Stimulated activated CD4-positive, alpha-beta T cell treated with anti-CD3 and anti-CD28 coated beads, Interleukin-15, amount 100 ng/mL, for 24 hours (primary cell): ENCODE measurements around the gene DOK7.
"Not testable (repeated sequence)": the region's sequence is repeated elsewhere in the genome, so short reads cannot be mapped to it uniquely, and the experiment has no call there.

Experiments
- DNase-seq: peaks from one replicate; pipeline ENCODE4 v3.0.0-alpha.2; 2020

Gene DOK7

DNA sequence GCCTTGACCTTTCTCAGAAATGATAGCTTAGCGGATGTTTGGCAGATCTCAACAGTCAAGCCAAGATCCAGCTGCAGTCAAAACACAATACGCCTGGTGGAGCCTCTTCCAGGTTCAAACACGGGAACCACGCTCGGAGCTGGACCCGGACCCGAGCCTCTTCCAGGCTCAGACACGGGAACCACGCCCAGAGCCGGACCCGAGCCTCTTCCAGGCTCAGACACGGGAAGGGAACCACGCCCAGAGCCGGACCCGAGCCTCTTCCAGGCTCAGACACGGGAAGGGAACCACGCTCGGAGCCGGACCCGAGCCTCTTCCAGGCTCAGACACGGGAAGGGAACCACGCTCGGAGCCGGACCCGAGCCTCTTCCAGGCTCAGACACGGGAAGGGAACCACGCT, 48.5 kb downstream of the DOK7 start:
- DNase-seq = not testable (repeated sequence)

DNA sequence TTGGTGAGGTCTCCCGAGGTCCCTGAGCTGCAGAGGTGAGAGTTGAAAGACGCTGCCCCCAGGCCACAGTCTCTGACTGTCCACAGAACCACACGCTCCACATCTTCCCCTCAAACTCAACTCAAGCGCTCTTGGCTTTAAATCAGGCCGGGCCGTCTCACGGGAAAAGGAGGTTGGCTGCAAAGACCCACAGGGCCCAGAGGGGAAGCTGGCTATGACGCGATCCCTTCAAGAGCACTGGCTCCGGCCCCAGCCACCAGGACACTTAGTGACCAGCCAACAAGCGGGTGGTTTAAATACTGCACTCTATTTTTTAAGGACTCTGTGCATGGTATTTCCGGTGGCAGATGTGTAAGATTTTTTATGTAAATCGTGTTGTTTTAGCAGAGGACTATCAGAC, 49.2 kb downstream of the DOK7 start:
- DNase-seq = no peak

DNA sequence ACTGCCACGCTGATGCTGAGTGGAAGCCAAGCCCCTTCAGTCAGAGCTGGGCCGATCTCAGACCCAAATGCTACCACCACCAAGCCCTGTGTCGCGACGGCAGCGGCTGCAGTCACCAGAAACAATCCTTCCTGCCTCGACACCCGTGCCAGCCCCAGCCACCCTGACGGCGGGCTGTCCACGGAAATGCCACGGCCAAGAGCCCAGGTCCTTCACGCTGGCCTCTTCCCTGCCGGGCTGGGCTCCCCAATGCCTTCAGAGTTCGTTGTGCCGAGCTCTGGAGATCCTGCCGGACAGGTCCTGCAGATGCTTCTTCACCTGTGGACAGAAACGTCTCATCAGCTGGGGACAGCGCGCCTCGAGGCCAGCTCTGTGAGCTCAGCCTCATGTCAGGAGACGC, 49.6 kb downstream of the DOK7 start:
- no peak for DNase-seq

DNA sequence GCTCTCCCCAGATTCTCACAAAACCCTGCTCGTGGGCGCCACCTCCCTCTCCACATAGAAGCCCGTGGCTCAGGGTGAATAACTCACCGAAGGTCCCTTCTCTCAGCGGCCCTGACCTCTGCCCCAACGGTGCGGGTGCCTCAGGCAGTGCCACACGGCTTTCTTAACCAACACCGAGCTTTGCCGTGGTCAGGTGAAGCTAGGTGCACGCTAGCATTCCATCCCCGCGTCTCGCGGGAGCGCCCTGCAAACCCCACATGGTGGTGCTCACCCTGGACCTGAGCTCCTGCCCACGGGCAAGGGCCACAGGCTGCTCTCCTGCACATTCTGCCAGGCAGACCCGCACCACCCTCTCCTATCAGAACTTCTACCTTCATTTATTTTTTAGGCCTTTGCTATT, 50.7 kb downstream of the DOK7 start:
- no peak for DNase-seq

DNA sequence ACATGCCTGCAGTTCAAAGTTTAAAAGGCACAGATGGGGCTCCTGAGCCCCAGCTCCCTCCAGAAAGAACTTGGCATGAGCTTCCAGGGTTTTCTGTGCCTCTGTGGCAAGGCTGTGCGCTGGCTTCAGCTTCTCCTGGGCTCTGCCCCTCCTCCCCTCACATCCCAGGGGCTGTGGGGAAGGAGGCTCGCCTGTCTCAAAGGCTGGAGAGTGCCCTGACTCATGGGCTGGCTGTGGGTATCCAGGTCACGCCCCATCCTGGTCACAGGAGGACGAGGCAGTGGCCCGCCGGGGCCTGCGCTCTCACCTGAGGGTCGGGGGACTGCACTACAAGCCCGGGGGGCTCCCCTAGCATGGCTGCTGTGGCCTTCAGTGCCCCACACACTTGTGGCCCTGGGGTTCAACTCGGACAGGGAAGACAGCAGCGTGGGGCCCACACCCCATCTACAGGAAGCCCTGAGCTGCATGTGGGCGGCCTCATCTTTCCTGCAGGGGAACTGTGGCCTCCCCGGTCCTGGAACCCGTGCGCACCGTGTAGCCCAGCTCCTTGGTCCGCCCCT, 51.2 kb downstream of the DOK7 start:
- no peak for DNase-seq

DNA sequence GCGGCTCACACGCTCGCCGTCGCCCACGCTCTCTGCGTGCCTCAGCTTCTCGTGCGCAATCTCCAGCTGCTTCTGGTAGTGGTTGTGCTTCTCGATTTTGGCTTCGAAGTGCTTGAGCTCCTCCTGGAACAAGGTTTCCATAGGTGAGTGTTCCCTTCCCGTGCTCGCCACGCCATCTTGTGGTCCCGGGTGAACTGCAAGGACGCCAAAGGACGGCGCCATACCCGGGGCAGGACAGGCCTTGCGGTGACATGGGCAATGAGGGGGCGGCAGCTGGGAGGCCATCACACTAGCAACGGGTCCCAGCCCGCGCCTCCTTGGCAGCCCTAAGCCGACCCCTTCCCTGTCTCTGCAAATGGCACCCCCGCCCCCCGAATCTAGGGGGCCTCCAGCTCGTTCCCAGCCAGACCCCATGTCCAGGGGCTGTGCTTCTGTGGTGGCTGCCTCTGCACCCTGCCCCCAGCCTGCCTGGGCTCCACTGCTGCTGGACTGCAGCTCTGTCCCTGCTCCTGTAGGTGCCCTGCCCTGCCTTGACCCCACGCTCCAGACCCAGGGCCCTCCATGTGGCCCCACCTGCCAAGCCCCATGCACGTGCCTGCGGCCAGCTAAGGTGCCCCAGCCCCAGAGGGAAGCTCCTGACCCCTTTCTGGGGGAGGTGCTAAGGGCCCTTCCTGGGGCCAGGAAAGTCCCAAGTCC, 51.8 kb downstream of the DOK7 start:
- no peak for DNase-seq

DNA sequence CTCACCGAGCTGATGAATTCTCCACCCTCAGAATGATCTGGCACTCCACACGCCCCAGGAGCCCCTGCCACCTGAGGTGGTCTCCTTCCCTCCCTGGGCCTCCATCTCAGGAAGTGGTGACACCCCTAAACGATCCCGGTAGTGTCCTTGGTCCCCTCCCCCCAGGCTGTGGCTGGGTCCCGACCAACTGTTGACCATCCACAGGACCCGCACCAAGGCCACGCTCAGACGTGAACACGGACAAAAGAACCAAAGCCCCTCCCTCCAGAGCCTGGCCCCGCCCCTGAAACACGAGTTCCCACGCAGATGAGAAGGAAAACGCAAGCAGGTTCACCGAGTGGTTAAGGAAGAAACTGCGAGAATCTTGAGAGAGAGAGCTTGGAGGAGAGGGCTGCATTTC, 52.5 kb downstream of the DOK7 start:
- no peak for DNase-seq

DNA sequence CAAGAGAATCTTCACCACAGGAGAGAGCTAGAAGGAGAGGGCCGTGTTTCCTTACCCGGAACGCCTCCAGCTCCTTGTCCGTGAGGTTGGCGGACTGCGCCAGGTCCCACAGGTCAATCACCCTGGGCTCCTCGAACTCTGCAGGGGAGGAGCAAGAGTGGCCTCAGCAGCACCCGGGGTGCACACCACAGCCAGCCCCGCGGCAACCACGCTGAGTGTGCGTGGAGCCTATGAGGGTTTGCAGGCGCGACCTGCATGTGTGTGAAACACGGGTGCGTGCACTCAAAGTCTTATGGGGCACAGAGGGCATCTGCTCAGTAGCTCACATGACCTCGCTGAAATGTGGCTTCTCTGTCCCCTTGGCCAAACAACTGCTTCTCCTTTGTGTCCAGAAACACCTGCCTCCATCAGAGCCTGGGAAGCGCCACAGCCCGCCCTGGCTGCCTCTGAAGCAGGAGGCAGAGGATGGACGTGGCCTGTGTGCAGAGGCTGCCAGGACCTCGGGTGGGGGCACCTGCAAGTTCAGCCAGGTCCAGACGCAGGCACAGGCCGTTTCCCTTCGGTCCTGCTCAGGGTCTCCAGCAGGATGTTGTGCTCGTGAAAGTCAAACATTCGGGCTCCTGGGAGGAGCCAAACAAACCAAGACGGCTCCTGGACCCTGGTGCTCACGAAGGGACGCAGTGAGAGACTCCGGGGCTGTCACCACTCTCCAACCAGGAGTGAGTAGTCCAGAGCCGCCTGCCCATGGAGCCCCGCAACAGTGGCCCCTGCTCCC, 53.1 kb downstream of the DOK7 start:
- DNase-seq = no peak

DNA sequence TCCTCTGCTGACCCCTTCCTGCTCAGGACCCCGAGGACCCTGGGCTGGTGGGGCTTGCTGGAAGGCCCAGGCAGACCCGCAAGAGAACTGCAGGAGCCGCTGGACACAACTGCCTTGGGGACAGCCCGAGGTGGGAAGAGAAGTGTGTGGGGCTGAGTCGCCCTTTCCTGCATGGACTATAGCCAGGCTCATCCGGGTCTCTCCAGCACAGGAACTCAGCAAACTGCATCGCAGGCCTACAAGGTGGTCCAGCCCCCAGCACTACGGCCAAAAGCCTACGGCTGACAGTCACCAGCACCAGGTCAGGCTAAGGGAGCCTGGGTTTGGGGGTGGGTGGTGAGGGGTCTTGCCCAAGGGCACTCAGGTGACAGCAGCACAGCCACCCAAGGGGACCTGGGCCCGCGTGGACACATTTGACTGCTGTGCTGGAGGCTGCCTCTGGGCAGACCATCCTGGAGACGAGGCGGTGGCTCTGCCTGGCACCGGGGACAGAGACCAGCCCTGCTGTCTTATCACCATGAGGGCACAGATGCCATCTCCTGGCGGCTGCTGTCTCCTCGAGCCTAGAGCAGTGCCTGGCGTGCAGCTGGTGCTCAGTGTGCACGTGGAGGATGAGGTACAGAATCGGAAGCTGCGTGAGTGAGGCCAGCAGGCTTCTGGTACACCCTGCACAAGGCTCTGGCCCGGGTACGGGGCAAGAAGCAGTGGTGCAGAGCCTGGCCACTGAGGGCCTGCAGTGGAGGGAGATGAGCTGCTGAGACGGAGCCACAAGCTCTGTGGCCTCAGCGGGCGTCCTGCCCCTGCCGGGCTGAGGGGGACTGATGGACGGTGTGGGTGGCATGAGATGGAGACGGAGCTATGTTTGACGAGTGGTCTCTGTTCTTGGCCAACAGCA, 54.0 kb downstream of the DOK7 start:
- DNase-seq = no peak

DNA sequence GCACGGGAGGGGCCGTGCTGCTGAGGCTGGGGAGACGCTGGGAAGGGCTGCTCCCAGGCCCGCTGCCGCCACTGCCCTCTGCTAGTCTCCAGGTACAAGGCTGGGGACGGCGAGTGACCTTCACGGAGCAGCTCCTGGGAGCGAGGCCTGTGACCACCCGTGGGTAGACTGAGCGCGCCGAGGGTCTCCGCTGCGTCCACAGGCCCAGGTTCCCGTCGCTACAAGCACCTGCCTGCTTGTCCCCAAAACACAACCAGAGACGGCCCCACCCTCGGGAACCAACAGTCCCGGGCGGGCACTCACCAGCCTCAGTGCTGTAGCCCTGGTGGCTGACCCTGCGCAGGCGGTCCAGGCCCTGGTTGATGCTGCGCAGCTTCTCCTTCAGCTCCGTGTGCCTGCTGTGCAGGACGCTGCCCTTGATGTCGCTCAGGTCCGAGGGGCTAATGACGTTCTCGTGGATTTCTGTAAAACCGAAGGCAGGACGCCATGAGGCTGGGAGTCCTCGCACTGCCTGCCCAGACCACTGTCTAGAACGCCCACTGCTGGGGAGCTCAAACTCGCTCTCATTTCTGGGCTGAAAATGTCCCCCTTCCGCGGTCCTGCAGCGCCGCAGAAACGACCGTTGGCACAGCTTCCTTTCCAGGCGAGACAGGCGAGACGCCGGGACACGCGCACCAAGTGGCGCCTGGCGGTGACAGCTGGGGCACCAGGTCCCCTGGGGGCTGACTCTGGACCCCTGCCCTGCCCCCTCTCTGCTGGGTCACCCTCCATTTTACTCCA, 54.8 kb downstream of the DOK7 start:
- no peak for DNase-seq

DNA sequence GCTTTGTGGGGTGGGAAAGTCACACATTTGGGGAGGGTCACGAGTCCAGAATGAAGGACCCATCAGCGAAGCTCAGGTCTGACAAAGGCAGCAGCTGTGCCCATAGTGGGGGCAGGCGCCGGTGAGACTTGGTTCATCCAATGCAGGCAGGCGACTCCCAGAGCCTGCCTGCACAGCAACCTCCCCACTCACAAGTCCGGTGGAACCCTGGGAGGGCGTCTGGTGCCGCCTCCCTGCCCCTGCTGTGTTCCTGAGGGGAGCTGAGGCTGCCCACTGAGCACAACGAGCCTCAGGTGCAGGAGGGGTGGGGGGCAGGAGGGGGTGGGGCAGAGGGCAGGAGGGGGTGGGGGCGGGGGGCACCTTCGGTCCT, 55.4 kb downstream of the DOK7 start:
- DNase-seq = no peak

DNA sequence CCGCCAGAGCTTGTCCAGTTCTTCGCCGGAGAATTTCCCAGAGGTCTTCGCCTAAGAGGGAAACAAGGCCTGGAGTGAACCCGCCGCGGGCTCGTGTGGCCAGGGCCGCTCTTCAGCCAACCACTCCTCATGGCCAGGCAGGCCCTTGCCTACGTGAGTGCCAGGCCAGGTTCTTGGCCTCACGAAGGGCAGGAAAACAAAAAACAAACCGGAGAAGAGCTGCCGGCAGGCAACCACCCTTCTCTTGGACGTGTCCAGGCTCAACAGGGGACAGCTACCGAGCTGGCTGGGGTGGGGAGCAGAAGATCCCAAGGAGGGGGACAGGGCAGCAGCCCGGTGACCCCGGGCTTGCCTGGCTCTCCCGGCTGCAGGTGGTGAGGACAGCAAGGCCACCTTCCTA, 55.8 kb downstream of the DOK7 start:
- no peak for DNase-seq

DNA sequence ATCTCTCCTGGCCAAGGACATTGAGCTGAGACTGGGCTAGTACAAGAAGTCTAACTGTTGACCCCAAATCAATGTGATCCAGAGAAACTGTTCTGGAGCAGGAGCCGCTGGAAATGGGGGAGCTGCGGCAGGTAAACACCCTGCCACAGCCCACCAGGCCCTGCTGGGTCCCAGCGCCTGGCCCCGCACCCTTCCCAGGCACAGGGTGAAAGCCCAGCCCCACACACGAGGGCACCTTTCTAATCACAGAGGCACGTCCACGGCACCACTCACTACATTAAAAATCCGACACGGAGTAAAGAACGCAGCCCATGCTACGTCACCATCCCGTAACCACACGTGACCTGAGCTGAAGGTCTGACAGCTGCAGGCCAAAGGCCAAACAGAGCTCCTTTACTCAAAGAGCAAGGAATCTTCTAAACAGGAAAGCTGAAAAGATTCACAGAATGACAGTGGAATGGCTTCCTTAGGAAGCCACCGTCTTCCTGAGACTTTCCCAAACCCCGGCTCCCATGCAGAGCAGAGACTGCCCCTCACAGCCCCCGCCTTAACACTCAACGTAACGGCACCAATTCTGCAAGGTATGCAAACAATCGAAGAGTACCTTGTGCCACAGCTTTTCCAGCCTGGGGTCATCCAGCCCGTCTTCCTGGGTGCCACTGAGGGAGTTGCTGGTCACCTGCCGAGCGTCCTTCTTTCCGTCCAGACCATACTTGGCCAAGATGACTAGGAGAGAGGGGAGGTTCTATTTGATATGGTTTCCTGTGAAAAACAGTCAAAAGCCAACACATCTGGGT, 56.6 kb downstream of the DOK7 start:
- no peak for DNase-seq

DNA sequence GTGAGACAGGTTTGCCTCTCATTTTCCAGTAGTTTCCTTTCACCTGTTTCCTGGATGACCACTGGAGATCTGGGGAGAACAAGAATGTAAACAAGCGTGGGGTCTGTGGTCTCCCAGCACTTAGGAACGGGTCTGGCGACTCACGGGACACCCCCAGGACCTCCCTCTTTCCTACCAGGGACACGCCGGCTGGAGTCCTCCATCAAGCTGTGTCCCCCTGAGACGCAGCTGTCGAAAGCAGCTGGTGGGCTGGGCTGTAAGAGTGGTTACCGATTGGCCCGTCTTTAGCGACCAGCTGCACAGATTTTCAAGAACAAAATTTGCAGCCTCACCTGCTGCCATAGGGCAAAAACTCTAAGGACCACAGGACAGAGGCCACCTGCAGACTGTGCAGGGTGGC, 57.2 kb downstream of the DOK7 start:
- DNase-seq = peak; percentile 1

DNA sequence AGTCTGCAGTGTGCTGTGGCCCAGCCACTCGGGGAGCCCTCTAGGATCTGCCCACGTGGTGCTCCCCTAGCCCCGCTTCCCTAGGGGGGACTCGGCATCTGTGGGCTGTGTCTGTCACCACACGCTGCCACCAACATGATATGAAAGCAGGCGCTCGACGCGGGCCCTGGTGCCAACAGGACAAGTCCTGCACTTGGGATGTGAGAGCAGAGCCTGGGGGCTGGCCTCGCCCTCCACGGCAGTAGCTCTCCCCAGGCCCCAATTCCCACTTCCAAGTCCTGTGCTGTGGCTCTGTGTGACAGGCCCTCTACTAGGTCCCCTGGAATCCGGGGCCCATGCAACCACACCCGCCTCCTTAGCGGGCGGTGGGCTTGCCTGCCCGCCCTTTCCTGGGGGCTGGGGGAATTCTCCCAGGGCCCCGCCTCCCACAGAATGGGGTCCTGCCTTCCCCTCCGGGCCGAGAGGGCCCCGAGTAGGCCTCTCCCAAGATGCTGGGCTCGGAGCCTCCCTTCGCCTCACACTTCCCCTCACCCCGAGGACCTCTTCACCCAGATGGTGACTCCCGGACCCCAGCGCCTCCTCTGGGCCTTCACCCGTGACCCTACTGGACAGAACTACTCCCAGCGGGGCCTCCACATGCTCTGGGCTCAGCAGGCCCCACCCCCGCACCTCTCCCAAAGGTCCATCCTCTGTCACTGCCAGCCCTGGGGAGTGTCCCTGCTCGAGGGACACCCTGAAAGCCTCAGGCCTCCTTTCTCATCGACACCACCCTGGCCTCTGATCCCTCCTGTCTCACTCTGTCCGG, 57.9 kb downstream of the DOK7 start:
- peak; percentile 1 for DNase-seq

DNA sequence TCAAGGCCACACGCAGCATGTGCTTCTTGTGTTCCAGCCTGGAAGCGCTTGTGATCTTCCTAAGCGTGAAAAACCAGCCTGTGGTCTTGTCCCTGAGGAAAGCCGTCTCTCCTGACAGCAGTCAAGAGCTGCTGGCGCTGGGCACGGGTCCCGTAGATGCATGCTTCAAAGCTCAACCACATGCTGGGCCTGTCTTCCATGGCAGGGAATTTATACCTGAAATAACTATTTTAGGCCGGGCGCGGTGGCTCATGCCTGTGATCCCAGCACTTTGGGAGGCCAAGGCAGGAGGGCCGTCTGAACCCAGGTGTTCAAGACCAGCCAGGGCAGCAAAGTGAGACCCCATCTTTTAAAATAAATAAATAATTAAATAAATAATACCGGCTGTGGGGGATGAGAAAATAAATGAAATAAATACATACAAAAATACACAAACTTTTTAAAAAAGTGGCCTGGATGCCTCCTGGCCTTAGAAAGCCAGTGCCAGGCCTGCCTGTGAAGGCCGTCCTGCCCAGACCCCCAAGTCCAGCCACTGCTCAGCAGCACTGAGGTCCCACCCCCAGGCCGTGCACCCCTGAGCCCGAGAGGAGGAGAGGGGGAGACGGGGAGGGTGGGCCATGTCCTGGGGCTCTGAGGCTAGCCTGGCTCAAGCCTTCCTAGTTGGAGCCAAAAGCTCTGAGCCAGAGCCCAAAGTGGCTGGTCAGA, 58.7 kb downstream of the DOK7 start:
- DNase-seq = no peak

DNA sequence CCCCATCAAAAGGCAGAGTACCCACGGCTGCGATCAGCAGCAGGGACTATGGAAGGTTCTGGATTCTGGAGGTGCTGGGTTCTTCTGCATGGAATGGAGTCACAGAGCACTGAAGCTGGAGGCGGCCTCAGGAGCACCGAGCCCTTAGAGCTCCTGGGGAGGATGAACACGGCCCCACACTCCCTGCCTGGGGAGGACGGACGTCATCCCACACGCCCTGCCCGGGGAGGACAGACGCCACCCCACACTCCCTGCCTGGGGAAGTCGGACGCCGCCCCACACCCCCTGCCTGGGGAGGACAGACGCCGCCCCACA, 59.2 kb downstream of the DOK7 start:
- DNase-seq = no peak

DNA sequence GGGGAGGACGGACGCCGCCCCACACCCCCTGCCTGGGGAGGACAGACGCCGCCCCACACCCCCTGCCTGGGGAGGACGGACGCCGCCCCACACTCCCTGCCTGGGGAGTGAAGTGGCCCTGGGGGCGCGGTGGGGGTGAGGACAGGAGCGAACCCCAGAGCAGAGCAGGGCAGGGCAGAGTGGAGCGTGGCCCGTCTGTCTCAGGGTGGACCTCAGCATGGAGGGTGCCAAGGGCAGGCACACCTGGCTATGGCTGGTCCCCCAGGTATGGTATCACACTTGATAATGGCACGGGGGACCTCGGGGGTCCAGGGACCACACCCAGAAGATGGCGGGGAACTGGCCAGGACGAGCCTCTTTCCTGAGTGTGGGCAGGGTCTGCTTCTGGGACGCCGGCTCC, 59.5 kb downstream of the DOK7 start:
- no peak for DNase-seq

DNA sequence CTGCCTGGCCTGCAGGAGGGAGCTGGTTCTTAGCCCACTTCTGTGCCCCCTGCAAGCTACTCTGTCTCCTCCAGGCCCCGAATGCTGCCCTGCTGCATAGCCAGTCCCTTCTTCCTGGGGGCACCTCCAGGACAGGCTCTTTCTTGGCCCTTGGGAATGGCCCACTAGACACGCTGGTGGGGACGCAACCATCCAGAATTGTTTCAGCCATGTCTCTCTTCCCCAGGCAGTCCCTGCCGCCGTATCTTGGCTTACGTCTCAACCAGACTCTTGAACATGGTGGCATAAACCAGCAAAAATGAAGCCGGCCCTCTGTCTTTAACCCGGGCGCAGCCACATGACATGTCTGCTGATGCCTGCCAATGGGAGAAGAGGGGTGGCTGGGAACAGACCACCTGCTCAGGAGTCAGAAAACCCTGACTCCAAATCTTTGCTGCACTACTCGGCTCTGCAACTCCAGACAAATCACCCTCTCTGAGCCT, 60.1 kb downstream of the DOK7 start:
- no peak for DNase-seq

DNA sequence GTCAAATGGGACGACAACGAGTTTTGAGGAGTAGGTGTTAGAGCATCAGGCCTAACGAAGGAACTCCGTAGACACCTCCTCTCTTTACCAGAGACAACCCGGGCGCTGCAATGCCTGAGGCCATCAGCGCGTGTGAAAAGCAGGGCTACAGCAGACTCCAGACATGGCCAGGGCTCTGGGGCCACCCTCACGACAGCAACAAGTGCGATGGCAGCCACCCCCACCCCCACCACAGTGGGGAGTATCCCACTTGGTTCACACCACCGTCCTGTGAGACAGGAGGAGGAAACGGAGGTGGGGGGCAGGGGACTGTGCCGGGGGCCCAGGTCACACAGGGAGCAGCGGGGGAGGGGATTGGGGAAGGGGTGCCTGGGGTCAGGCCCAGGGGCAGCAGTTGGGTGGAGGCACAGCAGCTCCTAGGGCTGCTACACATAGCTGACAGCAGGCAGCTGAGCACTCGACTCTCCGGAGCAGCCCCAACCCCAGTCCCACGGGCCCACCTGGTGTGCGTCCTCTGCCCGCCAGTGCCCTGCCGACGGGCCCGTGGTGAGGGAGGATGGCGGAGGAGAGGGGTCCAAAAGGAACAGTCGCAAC, 60.6 kb downstream of the DOK7 start:
- DNase-seq = no peak
